Endodermal cell (in vitro differentiated cells): Measurements from ENCODE around the gene WNT7B. TPM values are rescaled to one million over a fixed set of nuclear protein-coding genes. Genes with fewer than 3 reads are reported as not detected.

Experiments
- DNase-seq: peaks from one replicate; pipeline ENCODE4 v3.0.0-alpha.2; 2017
- H3K27ac ChIP-seq: 2 replicates; pipeline ENCODE4 v1.5.1; 2013; ENCODE audit warnings: mild to moderate bottlenecking, low read depth, low read length, moderate library complexity
- H3K27me3 ChIP-seq: 2 replicates; pipeline ENCODE4 v1.6.1; 2013; ENCODE audit warnings: mild to moderate bottlenecking, low read length, moderate library complexity; ENCODE audit not compliant: insufficient read depth, control insufficient read depth, poor library complexity, severe bottlenecking
- H3K36me3 ChIP-seq: 2 replicates; pipeline ENCODE4 v1.7.0; 2013; ENCODE audit warnings: mild to moderate bottlenecking, low read length, moderate library complexity; ENCODE audit not compliant: control insufficient read depth, insufficient read depth
- H3K4me1 ChIP-seq: one replicate; pipeline ENCODE4 v1.7.0; 2013; ENCODE audit warnings: low read length; ENCODE audit not compliant: control insufficient read depth, insufficient read depth
- H3K4me3 ChIP-seq: 2 replicates; pipeline ENCODE4 v1.5.1; 2013; ENCODE audit warnings: mild to moderate bottlenecking, low read length, moderate library complexity
- H3K9ac ChIP-seq: 2 replicates; pipeline ENCODE4 v1.6.1; 2013; ENCODE audit warnings: mild to moderate bottlenecking, low read length, moderate library complexity; ENCODE audit not compliant: poor library complexity, severe bottlenecking; ENCODE audit errors: extremely low read depth
- H3K9me3 ChIP-seq: 2 replicates; pipeline ENCODE4 v1.6.1; 2013; ENCODE audit warnings: mild to moderate bottlenecking, low read length, moderate library complexity; ENCODE audit not compliant: control insufficient read depth
- H3K27ac Mint-ChIP-seq: 2 replicates; pipeline ENCODE4 v1.8.0; 2020; ENCODE audit warnings: mixed read lengths
- H3K27me3 Mint-ChIP-seq: 2 replicates; pipeline ENCODE4 v1.8.0; 2021; ENCODE audit warnings: mild to moderate bottlenecking, mixed read lengths; ENCODE audit not compliant: insufficient read depth
- H3K36me3 Mint-ChIP-seq: 2 replicates; pipeline ENCODE4 v1.8.0; 2020; ENCODE audit warnings: low read depth, mixed read lengths
- H3K4me1 Mint-ChIP-seq: 2 replicates; pipeline ENCODE4 v1.8.0; 2020; ENCODE audit warnings: mixed read lengths
- H3K4me3 Mint-ChIP-seq: 2 replicates; pipeline ENCODE4 v1.8.0; 2020; ENCODE audit warnings: mild to moderate bottlenecking, moderate library complexity, mixed read lengths
- H3K9me3 Mint-ChIP-seq: 2 replicates; pipeline ENCODE4 v1.8.0; 2020; ENCODE audit warnings: mild to moderate bottlenecking, mixed read lengths
- WGBS, 2 experiments: methylation state at CpG; one replicate each; pipeline versions ENCODE4 v1.1.5 to v1.1.7; 2013; ENCODE audit warnings: missing lambda C conversion rate in 2 of 2, mixed read lengths in 1 of 2; ENCODE audit not compliant: insufficient coverage in 1 of 2, insufficient read length in 1 of 2; 5-methylcytosine and 5-hydroxymethylcytosine counted together
- total RNA-seq, 2 donors: library from RNA; stranded (reverse); fragmentation: NEBNext Ultra II Directional in 1 of 2; extraction: Animal tissue kit (Norgen Biotek cat#: 25700) in 1 of 2; gene quantifications; 2 replicates in 1 of 2; 3 replicates in 1 of 2; pipeline ENCODE4 v1.2.1, GENCODE V29; 2021
- TF ChIP-seq, protein P1 (sequence below): fragments of 200-600 bp; sonication (generic); conservative IDR thresholded peaks from 2 replicates; pipeline ENCODE4 v1.5.0; 2021; ENCODE audit warnings: antibody characterized with exemption, mild to moderate bottlenecking

Gene WNT7B
- total RNA-seq, 2 donors from 2014 or later, result not detected

DNA sequence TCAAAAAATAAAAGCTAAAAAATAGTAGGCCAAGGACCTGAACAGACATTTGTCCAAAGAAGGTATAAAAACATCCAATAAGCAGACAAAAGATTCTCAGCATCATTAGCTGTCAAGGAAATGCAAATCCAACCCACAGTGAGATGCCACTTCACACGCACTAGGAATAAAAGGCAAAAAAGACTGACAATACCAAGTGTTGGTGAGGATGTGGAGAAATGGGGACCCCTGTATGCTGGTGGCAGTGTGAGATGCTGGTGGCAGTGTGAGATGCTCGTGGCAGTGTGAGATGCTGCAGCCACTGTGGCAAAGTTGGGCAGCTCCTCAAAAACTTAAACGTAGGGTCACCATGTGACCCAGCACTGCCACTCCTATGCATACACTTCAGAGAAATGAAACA is 38.0 kb downstream of the WNT7B start:
- Histone ChIP-seq H3K9me3 (no peaks in the 10 kb centered on the region), H3K27ac (no peak overlapping the region), H3K4me1 (no peaks in the 10 kb centered on the region), H3K4me3 (no peak overlapping the region), H3K9ac (no peak overlapping the region), H3K36me3 (no peaks in the 10 kb centered on the region), H3K27me3 (no peaks in the 10 kb centered on the region)
- Mint-ChIP-seq H3K4me1 (no peaks in the 10 kb centered on the region), H3K9me3 (peaks cover 2% of the 10 kb centered on the region), H3K36me3 (no peaks in the 10 kb centered on the region), H3K27ac (no peak overlapping the region), H3K4me3 (no peak overlapping the region), H3K27me3 (no peaks in the 10 kb centered on the region)
- TF ChIP-seq, protein P1, sequence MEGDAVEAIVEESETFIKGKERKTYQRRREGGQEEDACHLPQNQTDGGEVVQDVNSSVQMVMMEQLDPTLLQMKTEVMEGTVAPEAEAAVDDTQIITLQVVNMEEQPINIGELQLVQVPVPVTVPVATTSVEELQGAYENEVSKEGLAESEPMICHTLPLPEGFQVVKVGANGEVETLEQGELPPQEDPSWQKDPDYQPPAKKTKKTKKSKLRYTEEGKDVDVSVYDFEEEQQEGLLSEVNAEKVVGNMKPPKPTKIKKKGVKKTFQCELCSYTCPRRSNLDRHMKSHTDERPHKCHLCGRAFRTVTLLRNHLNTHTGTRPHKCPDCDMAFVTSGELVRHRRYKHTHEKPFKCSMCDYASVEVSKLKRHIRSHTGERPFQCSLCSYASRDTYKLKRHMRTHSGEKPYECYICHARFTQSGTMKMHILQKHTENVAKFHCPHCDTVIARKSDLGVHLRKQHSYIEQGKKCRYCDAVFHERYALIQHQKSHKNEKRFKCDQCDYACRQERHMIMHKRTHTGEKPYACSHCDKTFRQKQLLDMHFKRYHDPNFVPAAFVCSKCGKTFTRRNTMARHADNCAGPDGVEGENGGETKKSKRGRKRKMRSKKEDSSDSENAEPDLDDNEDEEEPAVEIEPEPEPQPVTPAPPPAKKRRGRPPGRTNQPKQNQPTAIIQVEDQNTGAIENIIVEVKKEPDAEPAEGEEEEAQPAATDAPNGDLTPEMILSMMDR, result no peak
- no peak for DNase-seq
- WGBS, 2 experiments, result 91 to 100% methylated on average over 2 to 3 of the region's 3 CpGs

DNA sequence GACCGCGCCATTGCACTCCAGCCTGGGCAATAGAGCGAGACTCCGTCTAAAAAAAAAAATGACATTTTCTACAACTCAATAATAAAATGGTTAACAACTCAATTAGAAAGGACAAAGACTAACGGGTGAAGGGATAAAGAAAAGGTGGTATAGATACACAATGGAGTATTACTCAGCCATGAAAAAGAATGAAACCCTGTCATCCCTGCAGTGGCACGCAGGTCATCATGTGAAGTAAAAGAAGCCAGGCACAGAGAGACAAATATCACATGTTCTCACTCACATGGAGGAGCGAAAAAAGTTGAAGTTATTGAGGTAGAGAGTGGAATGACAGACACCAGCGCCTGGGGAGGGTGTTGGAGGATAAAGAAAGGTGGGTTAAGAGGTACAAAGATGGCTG is 39.0 kb downstream of the WNT7B start:
- Mint-ChIP-seq H3K9me3 (peaks cover 2% of the 10 kb centered on the region), H3K4me3 (no peak overlapping the region), H3K4me1 (no peaks in the 10 kb centered on the region), H3K27ac (no peak overlapping the region), H3K27me3 (peaks cover 3% of the 10 kb centered on the region), H3K36me3 (no peaks in the 10 kb centered on the region)
- H3K4me3 ChIP-seq, result no peak overlapping the region
- 89 to 90% methylated on average over 3 to 5 of the region's 8 CpGs for WGBS, 2 experiments
- H3K27ac ChIP-seq, result no peak overlapping the region
- H3K9me3 ChIP-seq, result no peaks in the 10 kb centered on the region
- no peak overlapping the region for H3K9ac ChIP-seq
- TF ChIP-seq, protein P1, result no peak
- H3K4me1 ChIP-seq, result no peaks in the 10 kb centered on the region
- H3K27me3 ChIP-seq, result no peaks in the 10 kb centered on the region
- no peak for DNase-seq
- H3K36me3 ChIP-seq, result no peaks in the 10 kb centered on the region

DNA sequence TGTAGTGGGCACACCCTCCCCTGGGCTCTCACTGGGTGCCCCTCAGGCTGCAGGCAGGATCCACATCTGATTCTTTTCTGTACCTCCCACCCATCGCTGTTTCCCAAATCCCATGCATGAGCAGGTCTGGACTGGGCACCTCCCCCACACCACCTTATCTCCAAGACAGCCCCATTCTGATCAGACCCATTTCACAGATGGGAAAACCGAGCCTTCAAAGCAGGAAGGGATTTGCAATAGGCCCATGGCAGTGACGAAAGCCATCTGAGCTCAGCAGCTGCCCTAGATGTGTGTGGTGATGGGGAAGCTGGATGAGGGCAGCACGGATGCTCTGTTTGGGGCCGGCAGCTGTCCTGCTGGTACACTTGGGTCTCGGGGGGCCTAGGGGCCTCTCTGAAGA is 41.4 kb downstream of the WNT7B start:
- Histone ChIP-seq H3K27ac (no peak overlapping the region), H3K36me3 (no peaks in the 10 kb centered on the region)

More for the DNA sequence above, 41.4 kb downstream of the WNT7B start:
- Mint-ChIP-seq H3K9me3 (peaks cover 2% of the 10 kb centered on the region), H3K4me1 (no peaks in the 10 kb centered on the region), H3K36me3 (no peaks in the 10 kb centered on the region), H3K27ac (no peak overlapping the region), H3K27me3 (peaks cover 3% of the 10 kb centered on the region), H3K4me3 (no peak overlapping the region)
- Histone ChIP-seq H3K4me1 (no peaks in the 10 kb centered on the region), H3K27me3 (no peaks in the 10 kb centered on the region), H3K9ac (no peak overlapping the region), H3K4me3 (no peak overlapping the region), H3K9me3 (no peaks in the 10 kb centered on the region)
- 95 to 96% methylated on average over 3 to 6 of the region's 6 CpGs for WGBS, 2 experiments
- TF ChIP-seq, protein P1, result no peak
- DNase-seq, result no peak
